BLaER1 treated with 17β-estradiol and CSF1 and Interleukin-3, amounts not matched to agents 10 nM and 100 nM (cell line): ENCODE results near the gene PATZ1.
A peak's percentile ranks its signal among the peaks of the same experiment; 100 is the strongest.

Experiments used
- H3K27ac ChIP-seq, 11 experiments: shearing (Covaris generic); formaldehyde crosslinking; 2 replicates each; pipeline ENCODE4 v1.8.1; 2022
- H3K27me3 ChIP-seq, 11 experiments: shearing (Covaris generic); formaldehyde crosslinking; 2 replicates each; pipeline ENCODE4 v1.8.1; 2022
- H3K36me3 ChIP-seq, 11 experiments: shearing (Covaris generic); formaldehyde crosslinking; 2 replicates each; pipeline ENCODE4 v1.8.1; 2022
- H3K4me1 ChIP-seq, 10 experiments: shearing (Covaris generic); formaldehyde crosslinking; 2 replicates each; pipeline ENCODE4 v1.8.1; 2022
- H3K4me2 ChIP-seq, 11 experiments: shearing (Covaris generic); formaldehyde crosslinking; 2 replicates each; pipeline ENCODE4 v1.8.1; 2022
- H3K4me3 ChIP-seq, 10 experiments: shearing (Covaris generic); formaldehyde crosslinking; 2 replicates each; pipeline ENCODE4 v1.8.1; 2022
- H3K9ac ChIP-seq, 11 experiments: shearing (Covaris generic); formaldehyde crosslinking; 2 replicates each; pipeline ENCODE4 v1.8.1; 2022
- H3K9me3 ChIP-seq, 11 experiments: shearing (Covaris generic); formaldehyde crosslinking; replicated peaks in 1 of 11; 2 replicates each; pipeline ENCODE4 v1.8.1; 2022
- H4K20me1 ChIP-seq, 11 experiments: shearing (Covaris generic); formaldehyde crosslinking; 2 replicates each; pipeline ENCODE4 v1.8.1; 2022
- Cebpa-rat ChIP-seq, 11 experiments: shearing (Covaris generic); IDR thresholded peaks; 2 replicates each; pipeline ENCODE4 v1.8.1; 2022

The PATZ1 gene

GRCh38 chr22:31290494-31291471 is 55.4 kb downstream of the PATZ1 start:
- peaks cover 0 to 22% (median 0%) of the 10 kb centered on the region in 11 experiments; a peak in 3 of 22 replicates for H3K36me3 ChIP-seq
- peaks cover 74 to 87% (median 83%) of the 10 kb centered on the region in 10 experiments for H3K4me1 ChIP-seq
- peak overlapping the region; percentile 96 to 100 (median 99) for H3K4me2 ChIP-seq
- peak overlapping the region; percentile 60 to 80 (median 67) for H3K4me3 ChIP-seq
- TF ChIP-seq Cebpa-rat (IDR thresholded peaks at IDR 0.05) = peak in 1 of 11 experiments; percentile 1; a peak in 1 of 22 replicates
- H3K9me3 ChIP-seq = no peaks in the 10 kb centered on the region
- peak overlapping the region; percentile 83 to 99 (median 94) for H3K27ac ChIP-seq
- H4K20me1 ChIP-seq = peaks cover 0 to 7% (median 0%) of the 10 kb centered on the region in 11 experiments; a peak in 3 of 22 replicates
- H3K27me3 ChIP-seq = no peaks in the 10 kb centered on the region; a peak in 2 of 22 replicates
- peak overlapping the region; percentile 85 to 98 (median 87) for H3K9ac ChIP-seq

DNA sequence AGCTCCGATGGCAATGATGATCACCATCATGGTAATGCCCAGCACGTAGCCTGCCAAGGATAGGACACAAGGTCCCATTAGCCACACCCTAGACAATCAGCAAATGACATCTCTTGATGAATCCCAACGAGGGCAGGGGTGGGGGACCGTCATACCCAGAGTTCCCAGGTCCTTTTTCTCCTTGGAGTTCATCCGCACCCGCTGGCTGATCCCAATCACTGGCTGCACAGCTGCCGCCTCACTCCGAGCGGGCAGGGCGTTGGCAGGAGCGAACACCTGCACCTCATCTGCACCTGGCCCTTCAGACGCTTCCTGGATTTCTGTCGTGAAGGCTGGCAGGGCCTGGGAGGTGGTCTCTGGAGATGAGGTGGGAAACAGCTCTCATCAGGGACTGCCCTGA is 56.8 kb downstream of the PATZ1 start:
- Histone ChIP-seq H3K9me3 (no peaks in the 10 kb centered on the region), H3K27ac (peak overlapping the region; percentile 83 to 99 (median 94)), H3K9ac (peak overlapping the region; percentile 85 to 98 (median 87)), H3K36me3 (peaks cover 0 to 36% (median 0%) of the 10 kb centered on the region in 11 experiments; a peak in 5 of 22 replicates), H3K27me3 (no peaks in the 10 kb centered on the region; a peak in 2 of 22 replicates), H3K4me3 (peak overlapping the region; percentile 60 to 80 (median 67)), H3K4me1 (peaks cover 75 to 96% (median 90%) of the 10 kb centered on the region in 10 experiments), H4K20me1 (peaks cover 0 to 20% (median 0%) of the 10 kb centered on the region in 11 experiments; a peak in 6 of 22 replicates), H3K4me2 (peak overlapping the region; percentile 96 to 100 (median 99))
- no peak for TF ChIP-seq Cebpa-rat (IDR thresholded peaks at IDR 0.05)

DNA sequence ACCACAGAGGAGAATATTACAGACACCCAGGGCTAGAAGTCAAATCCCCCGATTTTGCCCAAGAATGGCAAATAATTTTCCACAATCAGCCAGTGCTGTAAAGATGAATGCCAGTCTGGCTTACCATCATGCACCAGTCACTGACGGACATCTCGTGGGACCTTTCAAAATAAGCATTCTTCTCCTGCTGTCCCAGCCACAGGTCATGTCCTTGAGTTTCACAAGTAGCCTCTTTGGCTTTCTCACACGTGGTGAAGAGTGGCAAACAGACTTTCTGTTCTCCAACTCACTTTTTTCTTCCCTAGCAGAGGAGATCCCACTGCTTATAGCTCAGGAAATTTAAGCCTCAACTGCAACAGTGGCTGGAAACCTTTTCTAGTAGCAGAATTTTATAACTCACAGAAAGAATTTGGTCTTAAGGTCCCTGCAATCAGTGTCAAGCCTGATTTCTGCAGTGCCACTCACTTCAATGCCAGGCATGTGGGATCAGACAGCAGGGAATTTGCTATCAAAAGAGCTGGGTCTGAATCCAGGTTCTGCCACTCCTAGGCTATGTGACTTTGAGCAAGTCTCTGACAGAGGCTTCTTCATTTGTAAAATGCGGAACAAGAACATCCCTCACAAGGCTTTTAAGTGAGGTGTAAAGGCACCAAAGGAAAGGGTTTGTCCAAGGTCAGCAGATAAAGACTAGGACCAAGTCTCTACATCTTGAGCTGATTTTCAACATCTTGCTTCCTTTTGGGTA is 57.5 kb downstream of the PATZ1 start:
- Histone ChIP-seq H3K27me3 (no peaks in the 10 kb centered on the region; a peak in 2 of 22 replicates), H3K4me3 (peak overlapping the region in 9 of 10 experiments; percentile 63 to 80 (median 67); a peak in 16 of 20 replicates), H3K27ac (peak overlapping the region in 10 of 11 experiments; percentile 90 to 99 (median 94); a peak in 20 of 22 replicates), H3K9ac (peak overlapping the region; percentile 85 to 98 (median 87); a peak in 21 of 22 replicates), H3K4me1 (peaks cover 75 to 96% (median 89%) of the 10 kb centered on the region in 10 experiments), H3K9me3 (no peaks in the 10 kb centered on the region), H3K36me3 (peaks cover 0 to 43% (median 0%) of the 10 kb centered on the region in 11 experiments; a peak in 7 of 22 replicates), H4K20me1 (peaks cover 0 to 27% (median 0%) of the 10 kb centered on the region in 11 experiments; a peak in 7 of 22 replicates), H3K4me2 (peak overlapping the region; percentile 96 to 100 (median 99))
- TF ChIP-seq Cebpa-rat (IDR thresholded peaks at IDR 0.05) = no peak

DNA sequence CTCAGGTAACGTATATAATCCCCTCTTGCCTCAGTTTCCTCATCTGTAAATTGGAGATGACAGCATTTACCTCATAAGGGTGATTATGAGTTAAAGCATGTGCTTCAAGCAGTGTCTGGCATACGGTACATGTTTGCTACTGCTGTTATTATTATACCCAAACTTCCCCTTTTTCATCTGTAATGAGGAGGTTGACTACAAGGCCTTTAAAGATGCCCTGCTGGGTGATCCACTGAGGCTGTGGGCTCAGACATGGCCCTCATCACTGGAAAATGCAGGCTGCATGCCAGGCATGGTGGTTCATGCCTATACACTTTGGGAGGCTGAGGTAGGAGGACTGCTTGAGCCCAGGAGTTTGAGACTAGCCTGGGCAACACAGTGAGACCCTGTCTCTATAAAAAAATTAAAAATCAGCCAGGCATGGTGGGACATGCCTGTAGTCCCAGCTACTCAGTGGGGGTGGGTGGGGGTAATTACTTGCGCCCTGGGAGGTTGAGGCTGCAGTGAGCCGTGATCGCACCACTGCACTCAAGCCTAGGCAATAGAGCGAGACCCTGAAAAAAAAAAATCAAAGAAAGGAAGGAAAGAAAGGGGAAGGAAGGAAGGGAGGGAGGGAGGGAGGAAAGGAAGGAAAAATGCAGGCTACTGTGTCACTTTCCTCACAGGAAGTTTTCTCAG is 58.2 kb downstream of the PATZ1 start:
- Histone ChIP-seq H3K36me3 (peaks cover 1 to 50% (median 6%) of the 10 kb centered on the region in 11 experiments; a peak in 18 of 22 replicates), H4K20me1 (peaks cover 0 to 34% (median 0%) of the 10 kb centered on the region in 11 experiments; a peak in 7 of 22 replicates), H3K4me3 (peak overlapping the region in 5 of 10 experiments; percentile 6 to 78 (median 65); a peak in 5 of 20 replicates), H3K27me3 (no peaks in the 10 kb centered on the region; a peak in 2 of 22 replicates), H3K27ac (peak overlapping the region; percentile 12 to 99 (median 93); a peak in 21 of 22 replicates), H3K4me1 (peaks cover 75 to 89% (median 83%) of the 10 kb centered on the region in 10 experiments), H3K4me2 (peak overlapping the region; percentile 96 to 100 (median 99)), H3K9ac (peak overlapping the region; percentile 81 to 98 (median 87); a peak in 15 of 22 replicates), H3K9me3 (no peaks in the 10 kb centered on the region)
- TF ChIP-seq Cebpa-rat (IDR thresholded peaks at IDR 0.05) = no peak

DNA sequence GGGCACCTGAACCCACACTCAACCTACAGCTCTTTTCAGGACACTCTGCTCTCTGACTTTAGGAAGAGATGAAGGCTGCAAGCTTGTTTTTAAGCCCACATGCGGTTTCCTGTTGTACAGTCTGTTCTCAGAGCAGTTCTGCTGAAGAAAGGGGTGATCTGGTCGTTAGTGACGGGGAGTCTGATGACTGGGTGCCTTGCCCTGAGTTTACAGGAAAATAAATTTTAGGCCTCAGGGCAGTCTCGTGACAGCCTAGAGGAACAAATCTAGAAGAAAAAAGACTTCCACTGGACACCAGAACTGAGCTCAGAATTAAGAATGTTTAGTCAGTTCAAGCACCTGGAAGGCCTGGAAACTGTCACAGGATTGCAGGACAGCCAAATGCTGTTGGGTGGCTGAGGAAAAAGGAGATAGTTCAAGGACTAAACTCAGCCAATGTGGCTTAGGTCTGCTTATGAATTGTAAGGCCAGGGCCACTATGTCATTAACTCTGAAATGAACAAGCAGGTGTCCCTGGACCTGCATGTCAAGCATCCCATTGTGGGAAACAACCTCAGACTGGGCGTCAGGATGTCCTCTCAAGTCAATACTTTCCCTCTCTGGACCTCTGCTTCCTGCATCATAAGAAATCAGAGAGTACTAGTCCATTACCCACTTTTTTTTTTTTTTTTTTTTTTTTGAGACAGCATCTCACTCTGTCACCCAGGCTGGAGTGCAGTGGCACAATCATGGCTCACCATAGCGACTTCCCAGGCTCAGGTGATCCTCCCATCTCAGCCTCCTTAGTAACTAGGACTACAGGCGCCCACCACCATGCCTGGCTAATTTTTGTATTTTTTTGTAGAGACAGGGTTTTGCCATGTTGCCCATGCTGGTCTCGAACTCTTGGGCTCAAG is 59.5 kb downstream of the PATZ1 start:
- H3K4me2 ChIP-seq = peak overlapping the region; percentile 96 to 100 (median 99)
- H4K20me1 ChIP-seq = peaks cover 0 to 48% (median 9%) of the 10 kb centered on the region in 11 experiments; a peak in 10 of 22 replicates
- peak overlapping the region; percentile 16 to 93 (median 75); a peak in 21 of 22 replicates for H3K27ac ChIP-seq
- H3K4me1 ChIP-seq = peaks cover 68 to 86% (median 74%) of the 10 kb centered on the region in 10 experiments
- H3K36me3 ChIP-seq = peaks cover 15 to 63% (median 18%) of the 10 kb centered on the region in 11 experiments; a peak in 21 of 22 replicates
- no peaks in the 10 kb centered on the region; a peak in 2 of 22 replicates for H3K27me3 ChIP-seq
- peak overlapping the region; percentile 6 to 81 (median 56); a peak in 20 of 22 replicates for H3K9ac ChIP-seq
- no peak for TF ChIP-seq Cebpa-rat (IDR thresholded peaks at IDR 0.05)
- H3K9me3 ChIP-seq = no peaks in the 10 kb centered on the region
- peak overlapping the region in 1 of 10 experiments; percentile 10; a peak in 1 of 20 replicates for H3K4me3 ChIP-seq

DNA sequence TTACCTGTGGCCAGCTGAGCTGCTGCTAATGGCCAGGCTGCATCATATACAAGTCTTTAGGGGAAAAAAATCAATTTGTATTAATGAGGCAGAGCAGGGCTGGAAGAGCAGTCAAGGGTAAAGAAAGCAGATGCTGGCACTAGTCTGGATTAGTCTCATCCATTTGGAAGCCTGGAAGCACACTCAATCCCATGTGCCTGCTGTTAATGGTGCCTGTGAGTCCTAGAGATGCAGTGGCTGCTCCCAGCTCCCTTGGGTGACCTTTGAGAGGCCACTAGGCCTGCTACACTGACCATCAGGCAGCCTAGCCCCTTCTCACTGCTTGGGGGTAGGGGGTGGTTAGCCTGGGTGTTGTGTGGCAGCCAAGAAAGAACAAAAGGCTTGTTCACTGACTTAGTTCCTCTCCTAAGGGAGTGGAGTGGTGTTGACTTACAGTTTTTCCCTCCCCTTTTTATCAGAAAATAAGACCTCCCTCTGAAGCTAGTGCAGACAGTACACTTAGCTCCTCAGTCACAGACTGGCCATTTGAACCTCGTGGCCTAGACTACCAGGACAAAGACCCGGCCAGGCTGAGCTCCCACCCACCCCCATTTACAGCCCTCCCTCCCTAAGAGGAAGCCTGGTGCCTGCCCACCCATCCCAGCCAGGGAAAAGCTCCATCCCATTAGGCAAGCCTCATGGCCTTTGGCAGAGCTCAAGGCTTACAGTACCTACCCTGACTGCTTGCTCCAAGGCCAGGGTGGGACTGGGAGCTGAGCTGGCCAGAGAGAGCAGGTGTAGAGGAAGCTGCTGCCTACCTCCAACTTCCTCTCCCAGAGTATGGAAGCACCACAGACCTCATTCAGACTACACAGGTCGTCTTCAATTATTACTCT is 61.6 kb downstream of the PATZ1 start:
- Histone ChIP-seq H3K27me3 (no peaks in the 10 kb centered on the region), H3K4me2 (peak overlapping the region; percentile 96 to 100 (median 99)), H3K4me1 (peaks cover 56 to 78% (median 57%) of the 10 kb centered on the region in 10 experiments), H3K27ac (peak overlapping the region in 9 of 11 experiments; percentile 16 to 71 (median 52); a peak in 14 of 22 replicates), H3K9ac (peak overlapping the region in 4 of 11 experiments; percentile 25 to 58 (median 40); a peak in 7 of 22 replicates), H3K9me3 (no peaks in the 10 kb centered on the region), H3K4me3 (no peak overlapping the region), H3K36me3 (peaks cover 36 to 80% (median 38%) of the 10 kb centered on the region in 11 experiments), H4K20me1 (peaks cover 0 to 68% (median 13%) of the 10 kb centered on the region in 11 experiments; a peak in 13 of 22 replicates)
- TF ChIP-seq Cebpa-rat (IDR thresholded peaks at IDR 0.05) = no peak
